ENCODE results near the gene KMO.

KMO gene

GRCh38 chr1:241630476-241630875 is 98.3 kb downstream of the KMO start:
- no peak for TF ChIP-seq CTCF (conservative IDR thresholded peaks at IDR 0.05; ENCODE audit: control insufficient read depth, insufficient read depth, low read depth, low read length)
- no peak overlapping the region for H3K4me3 ChIP-seq (ENCODE audit: control insufficient read depth, low read depth, low read length)
- DNase-seq (ENCODE audit: low read depth): no peak

GRCh38 chr1:241630899-241631298 is 98.7 kb downstream of the KMO start:
- no peak overlapping the region for H3K4me3 ChIP-seq (ENCODE audit: control insufficient read depth, low read depth, low read length)
- TF ChIP-seq CTCF (conservative IDR thresholded peaks at IDR 0.05; ENCODE audit: control insufficient read depth, insufficient read depth, low read depth, low read length): no peak
- DNase-seq (ENCODE audit: low read depth): no peak

GRCh38 chr1:241631674-241632073 is 99.5 kb downstream of the KMO start:
- DNase-seq (ENCODE audit: low read depth): no peak

GRCh38 chr1:241632987-241633386 is 100.8 kb downstream of the KMO start:
- DNase-seq (ENCODE audit: low read depth): no peak
- no peak overlapping the region for H3K4me3 ChIP-seq (ENCODE audit: control insufficient read depth, low read depth, low read length)
- no peak for TF ChIP-seq CTCF (conservative IDR thresholded peaks at IDR 0.05; ENCODE audit: control insufficient read depth, insufficient read depth, low read depth, low read length)

More at GRCh38 chr1:241631674-241632073, 99.5 kb downstream of the KMO start:
- TF ChIP-seq CTCF (conservative IDR thresholded peaks at IDR 0.05; ENCODE audit: control insufficient read depth, insufficient read depth, low read depth, low read length): no peak
- no peak overlapping the region for H3K4me3 ChIP-seq (ENCODE audit: control insufficient read depth, low read depth, low read length)

- no peak for TF ChIP-seq CTCF (conservative IDR thresholded peaks at IDR 0.05; ENCODE audit: control insufficient read depth, insufficient read depth, low read depth, low read length)
- no peak for DNase-seq (ENCODE audit: low read depth)
Measured at GRCh38 chr1:241635556-241636152, 103.5 kb downstream of the KMO start.

GRCh38 chr1:241636291-241636690 is 104.1 kb downstream of the KMO start:
- H3K4me3 ChIP-seq (ENCODE audit: control insufficient read depth, low read depth, low read length): no peak overlapping the region
- DNase-seq (ENCODE audit: low read depth): no peak
- no peak for TF ChIP-seq CTCF (conservative IDR thresholded peaks at IDR 0.05; ENCODE audit: control insufficient read depth, insufficient read depth, low read depth, low read length)

More at GRCh38 chr1:241635556-241636152, 103.5 kb downstream of the KMO start:
- no peak overlapping the region for H3K4me3 ChIP-seq (ENCODE audit: control insufficient read depth, low read depth, low read length)

Measured in fibroblast of mammary gland (primary cell).